GM12873 (cell line): ENCODE results near the gene KNTC1.

Experiments
- CTCF ChIP-seq: IDR thresholded peaks from 2 replicates; pipeline ENCODE4 v1.5.1; 2012; ENCODE audit warnings: low read depth, mild to moderate bottlenecking, moderate library complexity, low read length, control low read depth; ENCODE audit not compliant: insufficient read depth; ENCODE audit errors: missing control alignments

KNTC1 gene

DNA sequence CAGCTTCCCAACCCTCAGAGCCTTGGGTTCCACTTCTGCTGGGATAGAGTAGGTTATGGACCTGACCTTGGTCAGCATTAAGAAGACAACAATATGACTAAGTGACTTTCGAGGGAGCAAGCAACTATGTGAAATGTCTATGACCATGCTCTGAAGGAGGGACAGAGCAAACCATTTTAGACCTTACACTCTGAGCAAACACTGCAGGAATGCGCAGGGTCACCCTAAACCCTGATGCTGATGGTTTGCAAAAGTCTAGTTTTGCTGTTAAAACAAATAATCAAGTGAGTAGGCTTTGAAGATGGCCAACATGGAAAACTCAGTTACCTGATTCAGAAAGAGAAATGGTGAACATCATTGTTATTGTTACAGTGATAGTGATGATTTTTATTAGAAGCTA lies 35.1 kb upstream of the KNTC1 start:
- no peak for TF ChIP-seq CTCF

DNA sequence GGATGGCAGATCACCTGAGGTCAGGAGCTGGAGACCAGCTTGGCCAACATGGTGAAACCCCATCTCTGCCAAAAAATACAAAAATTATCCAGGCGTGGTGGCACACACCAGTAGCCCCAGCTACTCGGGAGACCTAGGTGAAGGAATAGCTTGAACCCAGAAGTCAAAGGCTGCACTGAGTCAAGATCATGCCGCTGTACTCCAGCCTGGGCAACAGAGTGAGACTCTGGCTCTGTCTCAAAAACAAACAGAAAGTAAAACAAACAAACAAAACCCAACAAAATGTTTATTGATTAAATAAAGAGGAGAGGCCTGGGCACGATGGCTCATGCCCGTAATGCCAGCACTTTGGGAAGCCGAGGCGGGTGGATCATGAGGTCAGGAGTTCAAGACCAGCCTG lies 31.8 kb upstream of the KNTC1 start:
- TF ChIP-seq CTCF = no peak

GRCh38 chr12:122499991-122500684 lies 26.9 kb upstream of the KNTC1 start:
- no peak for TF ChIP-seq CTCF

GRCh38 chr12:122500685-122501488 lies 26.2 kb upstream of the KNTC1 start, which contains the start of gene ZCCHC8:
Gene ZCCHC8 (minus strand): TSS chr12:122500932. CDS start chr12:122500840, 92 bp downstream.
- peak; percentile 20 for TF ChIP-seq CTCF

GRCh38 chr12:122501489-122501989 lies 25.5 kb upstream of the KNTC1 start:
- TF ChIP-seq CTCF = no peak

DNA sequence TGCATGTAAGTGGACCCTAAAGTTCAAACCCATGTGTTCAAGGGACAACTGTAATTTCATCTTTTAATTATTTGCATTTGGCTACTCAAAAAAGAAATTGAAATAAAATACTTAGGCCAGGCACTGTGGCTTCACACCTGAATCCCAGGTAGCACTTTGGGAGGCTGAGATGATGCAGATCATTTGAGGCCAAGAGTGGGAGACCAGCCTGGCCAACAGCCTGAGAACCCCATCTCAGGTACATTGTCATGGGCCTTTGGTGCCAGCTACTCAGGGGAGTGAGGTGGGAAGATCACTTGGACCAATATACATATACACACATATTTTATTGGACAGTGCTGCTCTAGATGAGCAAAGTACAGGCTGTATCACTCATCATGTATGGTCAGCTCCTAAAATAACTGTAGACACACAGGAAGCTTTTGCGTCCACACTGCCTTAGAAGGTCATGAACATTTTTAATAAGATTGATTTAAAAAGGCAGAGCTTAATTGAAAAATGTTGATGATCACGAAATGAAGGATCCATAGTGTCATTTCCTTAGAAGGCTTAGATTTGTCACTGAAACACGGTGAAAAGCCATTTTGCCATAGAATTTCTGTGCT lies 23.8 kb upstream of the KNTC1 start:
- TF ChIP-seq CTCF = no peak
